Vagina (tissue), 2 donors: ENCODE results near the gene NSD2.

Source experiments
- CTCF ChIP-seq, 3 experiments: fragments of 450-650 bp in 2 of 3; fragments of 200-600 bp in 1 of 3; sonication (generic) in 1 of 3; IDR thresholded peaks; one replicate each; pipeline ENCODE4 v1.5.1; 2017 to 2019; ENCODE audit warnings: antibody characterized with exemption in 3 of 3, mild to moderate bottlenecking in 2 of 3, moderate library complexity in 2 of 3
- POLR2AphosphoS5 ChIP-seq, 2 donors: sonication (generic); formaldehyde crosslinking; IDR thresholded peaks; one replicate each; pipeline ENCODE4 v1.9.0; 2017; ENCODE audit warnings: antibody characterized with exemption in 2 of 2, mild to moderate bottlenecking in 2 of 2, low read depth in 1 of 2; ENCODE audit not compliant: insufficient read depth in 1 of 2

- TF ChIP-seq POLR2AphosphoS5 (IDR thresholded peaks at IDR 0.05; ENCODE audit: insufficient read depth in 1 of 2, low read depth in 1 of 2) (no peak), CTCF (IDR thresholded peaks at IDR 0.05) (no peak)
Measured at GRCh38 chr4:1868912-1869311, 2.3 kb upstream of the NSD2 start.
